SU-DHL-6 (cell line): ENCODE data around the gene TTC27.

Experiments
- CTCF ChIP-seq: fragments of 200-600 bp; sonication (generic); IDR thresholded peaks from one replicate; pipeline ENCODE4 v1.5.1; 2017; ENCODE audit warnings: antibody characterized with exemption, mild to moderate bottlenecking, low read length, moderate library complexity; ENCODE audit not compliant: insufficient read depth, poor library complexity, severe bottlenecking
- EZH2phosphoT487 ChIP-seq: fragments of 200-600 bp; sonication (generic), shearing (Covaris generic); conservative IDR thresholded peaks from 2 replicates; pipeline ENCODE4 v1.6.1; 2018; ENCODE audit warnings: mild to moderate bottlenecking, antibody characterized with exemption, low read length, moderate library complexity, mixed read lengths

- TF ChIP-seq CTCF, result no peak
- no peak for TF ChIP-seq EZH2phosphoT487
Observed at GRCh38 chr2:32851777-32852439, 224.1 kb downstream of the TTC27 start.
